HCT116 (cell line): ENCODE measurements around the gene ELP2. TPM values are rescaled to one million over a fixed set of nuclear protein-coding genes. Genes with fewer than 3 reads are reported as not detected.

Experiments used
- ATAC-seq: fragments of 200-7000 bp; cut with Tn5 transposase; 2 replicates; pipeline ENCODE4 v1.9.1; 2020; ENCODE audit warnings: mild to moderate bottlenecking, moderate library complexity
- BruUV-seq: library from RNA; stranded (reverse); fragments of 400-500 nt; replicated peaks from 2 replicates; lab custom pipeline; 2021; lab: Mats Ljungman, UMichigan
- CTCF ChIA-PET: fragments of 300-600 bp; sonication (Branson Sonifier 250); formaldehyde crosslinking; loops from one replicate; lab custom pipeline; 2021; ENCODE audit warnings: antibody characterized with exemption; lab: Charles Lee
- POLR2A ChIA-PET: fragments of 300-600, 350-600 bp; sonication (Branson Sonifier 250); formaldehyde crosslinking; loops from one replicate; lab custom pipeline; 2021; ENCODE audit warnings: antibody characterized with exemption; lab: Charles Lee
- RAD21 ChIA-PET, 2 experiments: fragments of 300-600 bp; sonication (Branson Sonifier 250); formaldehyde crosslinking; loops; one replicate each; lab custom pipeline; 2023; ENCODE audit warnings: low total read pairs in 2 of 2; ENCODE audit not compliant: uncharacterized antibody in 2 of 2, unreplicated experiment in 2 of 2, low non-redundant PET in 1 of 2; lab: Charles Lee
- DNase-seq: peaks from one replicate; pipeline ENCODE4 v3.0.0-alpha.2; 2010; ENCODE audit warnings: low read depth, low spot score
- H2AFZ ChIP-seq: fragments of 200-600 bp; shearing (Covaris generic), sonication (generic); 2 replicates; pipeline ENCODE4 v1.6.1; 2017; ENCODE audit warnings: low read depth, mixed run types, mixed read lengths, antibody characterized with exemption, low read length; ENCODE audit not compliant: poor library complexity, severe bottlenecking
- H3K27ac ChIP-seq: 2 replicates; pipeline ENCODE4 v1.5.1; 2012; ENCODE audit warnings: low read depth, low read length
- H3K27me3 ChIP-seq: fragments of 200-600 bp; sonication (generic); 2 replicates; pipeline ENCODE4 v1.6.1; 2016; ENCODE audit warnings: mixed run types, low read length, mixed read lengths; ENCODE audit not compliant: insufficient read depth
- H3K36me3 ChIP-seq, 2 experiments: fragments of 200-500 bp in 1 of 2; fragments of 200-600 bp in 1 of 2; sonication (Bioruptor generic) in 1 of 2; sonication (generic) in 1 of 2; 2 replicates each; pipeline versions ENCODE4 v1.5.1 to v1.6.1; 2014 to 2016; ENCODE audit warnings: low read length in 2 of 2, inconsistent platforms in 1 of 2, mixed read lengths in 1 of 2, mixed run types in 1 of 2; ENCODE audit not compliant: insufficient read depth in 2 of 2, control insufficient read depth in 1 of 2
- H3K4me1 ChIP-seq, 2 experiments: fragments of 200-600 bp in 1 of 2; sonication (generic) in 1 of 2; 2 replicates each; pipeline versions ENCODE4 v1.5.1 to v1.6.1; 2012 to 2017; ENCODE audit warnings: low read length in 2 of 2, inconsistent platforms in 1 of 2, mild to moderate bottlenecking in 1 of 2, mixed read lengths in 1 of 2, mixed run types in 1 of 2, moderate library complexity in 1 of 2; ENCODE audit not compliant: insufficient read depth in 2 of 2, control insufficient read depth in 1 of 2
- H3K4me2 ChIP-seq: fragments of 200-600 bp; sonication (generic); 2 replicates; pipeline ENCODE4 v1.6.1; 2017; ENCODE audit warnings: mixed run types, low read length, mixed read lengths
- H3K4me3 ChIP-seq, 2 experiments: fragments of 200-600 bp in 1 of 2; sonication (generic) in 1 of 2; replicated peaks in 1 of 2; 2 replicates each; pipeline ENCODE4 v1.5.1; 2011 to 2016; ENCODE audit warnings: low read length in 2 of 2, control low read depth in 1 of 2, low read depth in 1 of 2, mild to moderate bottlenecking in 1 of 2, mixed read lengths in 1 of 2, mixed run types in 1 of 2
- H3K79me2 ChIP-seq: fragments of 200-600 bp; sonication (generic); 2 replicates; pipeline ENCODE4 v1.6.1; 2017; ENCODE audit warnings: mild to moderate bottlenecking, mixed run types, low read length, moderate library complexity, mixed read lengths; ENCODE audit not compliant: insufficient read depth
- H3K9ac ChIP-seq: fragments of 200-600 bp; sonication (generic); 2 replicates; pipeline ENCODE4 v1.6.1; 2016; ENCODE audit warnings: low read length, mixed read lengths
- H3K9me2 ChIP-seq: fragments of 200-600 bp; sonication (generic), shearing (Covaris generic); 2 replicates; pipeline ENCODE4 v1.6.1; 2017; ENCODE audit warnings: mixed run types, mild to moderate bottlenecking, moderate library complexity; ENCODE audit not compliant: insufficient read depth
- H3K9me3 ChIP-seq, 2 experiments: fragments of 200-500 bp in 1 of 2; fragments of 200-600 bp in 1 of 2; sonication (Bioruptor generic) in 1 of 2; sonication (generic) in 1 of 2; 2 replicates each; pipeline ENCODE4 v1.6.1; 2014 to 2017; ENCODE audit warnings: low read length in 2 of 2, mixed read lengths in 2 of 2, inconsistent platforms in 1 of 2, low read depth in 1 of 2, mild to moderate bottlenecking in 1 of 2, mixed run types in 1 of 2, moderate library complexity in 1 of 2; ENCODE audit not compliant: control insufficient read depth in 1 of 2, insufficient read depth in 1 of 2
- H4K20me1 ChIP-seq: fragments of 200-600 bp; sonication (generic), shearing (Covaris generic); 2 replicates; pipeline ENCODE4 v1.6.1; 2017; ENCODE audit warnings: mixed run types, mild to moderate bottlenecking, moderate library complexity; ENCODE audit not compliant: insufficient read depth
- CBX3 ChIP-seq: IDR thresholded peaks from 2 replicates; pipeline ENCODE4 v1.6.1; 2012; ENCODE audit warnings: low read depth
- ELF1 ChIP-seq: IDR thresholded peaks from 2 replicates; pipeline ENCODE4 v1.6.1; 2012; ENCODE audit warnings: low read depth, borderline replicate concordance
- POLR2A ChIP-seq: IDR thresholded peaks from 2 replicates; pipeline ENCODE4 v1.7.0; 2011; ENCODE audit warnings: borderline replicate concordance; ENCODE audit not compliant: insufficient read depth, insufficient read length; ENCODE audit errors: extremely low read depth
- POLR2AphosphoS5 ChIP-seq: IDR thresholded peaks from 2 replicates; pipeline ENCODE4 v1.6.1; 2011; ENCODE audit warnings: mild to moderate bottlenecking, low read depth, low read length, moderate library complexity
- REST ChIP-seq: IDR thresholded peaks from 2 replicates; pipeline ENCODE4 v1.6.1; 2012; ENCODE audit warnings: low read depth
- SIN3A ChIP-seq: IDR thresholded peaks from 2 replicates; pipeline ENCODE4 v1.6.1; 2012; ENCODE audit warnings: low read depth
- ZFX ChIP-seq: fragments of 450-650 bp; IDR thresholded peaks from 2 replicates; pipeline ENCODE4 v1.6.1; 2017
- intact Hi-C: fragments of 100-400 bp; cut with micrococcal nuclease; formaldehyde crosslinking; loops from 2 replicates; pipeline ENCODE4 v1.10.0; 2022
- total RNA-seq: library from RNA; stranded (reverse); gene quantifications from one replicate; pipeline ENCODE4 v1.2.1, GENCODE V29; 2021; ENCODE audit not compliant: unreplicated experiment

The ELP2 gene
- total RNA-seq, 1 experiment from 2014 or later, result 109 TPM

DNA sequence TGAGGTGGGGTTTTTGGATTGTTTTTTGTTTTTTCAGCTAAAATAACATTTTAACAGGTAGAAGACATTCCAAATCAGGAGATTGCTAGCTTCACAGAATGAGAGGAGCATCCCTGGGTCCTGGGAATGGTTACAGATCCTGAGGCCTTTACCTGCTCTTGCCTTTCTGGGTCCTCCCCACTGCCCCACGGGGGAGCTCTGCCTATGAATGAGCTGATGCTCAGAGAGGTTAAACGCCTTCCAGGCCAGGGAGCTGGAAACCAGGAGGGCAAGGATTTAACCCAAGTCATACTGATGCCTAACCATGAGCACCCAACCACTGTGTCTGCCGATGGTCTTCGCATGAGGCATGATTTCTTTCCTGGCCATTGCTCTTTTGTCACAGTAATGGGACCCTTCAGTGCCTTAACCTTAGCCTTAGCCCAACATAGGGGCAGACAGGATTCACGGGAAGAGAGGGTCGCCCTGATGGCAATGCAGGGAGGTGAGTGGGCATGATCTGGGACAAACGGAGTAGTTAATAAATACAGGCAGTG, 73.7 kb downstream of the ELP2 start:
- no peak for TF ChIP-seq CBX3
- no peak for TF ChIP-seq POLR2A
- TF ChIP-seq POLR2AphosphoS5, result no peak
- no peak for TF ChIP-seq SIN3A
- ATAC-seq (no peak), DNase-seq (no peak)
- no peak overlapping the region for H2AFZ ChIP-seq
- H3K9ac ChIP-seq, result no peak overlapping the region
- intact Hi-C loops, result no loop called here
- H3K27ac ChIP-seq, result no peak overlapping the region
- H3K79me2 ChIP-seq, result no peaks in the 10 kb centered on the region
- ChIA-PET RAD21 (no interaction called here), CTCF (no interaction called here), POLR2A (no interaction called here)
- no peak overlapping the region for H3K4me2 ChIP-seq
- H3K36me3 ChIP-seq, result peaks cover 0 to 3% of the 10 kb centered on the region in 2 experiments; a peak in 2 of 4 replicates
- H3K9me2 ChIP-seq, result no peaks in the 10 kb centered on the region
- H3K4me3 ChIP-seq, result no peak overlapping the region
- no peaks in the 10 kb centered on the region for H4K20me1 ChIP-seq
- peaks cover 0 to 4% of the 10 kb centered on the region in 2 experiments; a peak in 1 of 4 replicates for H3K9me3 ChIP-seq
- no peaks in the 10 kb centered on the region for H3K27me3 ChIP-seq
- no peaks in the 10 kb centered on the region for H3K4me1 ChIP-seq
- BruUV-seq, result no TSS peak

- POLR2A ChIA-PET, result no interaction called here
- no peaks in the 10 kb centered on the region for H3K9me2 ChIP-seq
- TF ChIP-seq ZFX (no peak), REST (no peak), ELF1 (no peak)
- RAD21 ChIA-PET, result no interaction called here
- no peaks in the 10 kb centered on the region for H3K27me3 ChIP-seq
- H3K9me3 ChIP-seq, result peaks cover 0 to 4% of the 10 kb centered on the region in 2 experiments; a peak in 1 of 4 replicates
- no peaks in the 10 kb centered on the region for H3K79me2 ChIP-seq
- H3K4me3 ChIP-seq, result no peak overlapping the region
- BruUV-seq, result no TSS peak
- no peak overlapping the region for H3K27ac ChIP-seq
- intact Hi-C loops, result no loop called here
- no peak overlapping the region for H3K4me2 ChIP-seq
- H3K9ac ChIP-seq, result no peak overlapping the region
- H2AFZ ChIP-seq, result no peak overlapping the region
- no peaks in the 10 kb centered on the region for H3K4me1 ChIP-seq
- peaks cover 0 to 3% of the 10 kb centered on the region in 2 experiments; a peak in 2 of 4 replicates for H3K36me3 ChIP-seq
- CTCF ChIA-PET, result no interaction called here
- no peaks in the 10 kb centered on the region for H4K20me1 ChIP-seq
- no peak for DNase-seq
- no peak for ATAC-seq
Observed at GRCh38 chr18:36205166-36205565, 75.5 kb downstream of the ELP2 start.
